GM19328 (cell line): Measurements from ENCODE around the gene SNRPE.

Experiments used
- ATAC-seq: cut with Tn5 transposase; IDR thresholded peaks from one replicate; pipeline ENCODE4 v1.9.1; 2021; ENCODE audit warnings: mild to moderate bottlenecking, moderate library complexity; ENCODE audit not compliant: unreplicated experiment

SNRPE gene

DNA sequence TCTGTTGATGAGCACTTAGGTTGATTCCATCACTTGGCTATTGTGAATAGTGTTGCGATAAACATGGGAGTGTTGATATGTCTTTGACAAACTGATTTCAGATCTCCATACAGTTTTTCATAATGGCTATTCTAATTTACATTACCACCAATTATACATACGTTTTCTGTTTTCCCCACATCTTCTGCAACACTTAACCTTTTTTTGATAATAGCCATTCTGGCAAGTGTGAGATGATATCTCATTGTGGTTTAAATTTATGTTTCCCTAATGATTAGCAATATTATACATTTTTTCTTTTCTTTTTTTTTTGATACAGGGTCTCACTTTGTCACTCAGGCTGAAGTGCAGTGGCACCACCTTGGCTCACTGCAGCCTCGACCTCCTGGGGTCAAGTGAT is 17.0 kb downstream of the SNRPE start:
- no peak for ATAC-seq

DNA sequence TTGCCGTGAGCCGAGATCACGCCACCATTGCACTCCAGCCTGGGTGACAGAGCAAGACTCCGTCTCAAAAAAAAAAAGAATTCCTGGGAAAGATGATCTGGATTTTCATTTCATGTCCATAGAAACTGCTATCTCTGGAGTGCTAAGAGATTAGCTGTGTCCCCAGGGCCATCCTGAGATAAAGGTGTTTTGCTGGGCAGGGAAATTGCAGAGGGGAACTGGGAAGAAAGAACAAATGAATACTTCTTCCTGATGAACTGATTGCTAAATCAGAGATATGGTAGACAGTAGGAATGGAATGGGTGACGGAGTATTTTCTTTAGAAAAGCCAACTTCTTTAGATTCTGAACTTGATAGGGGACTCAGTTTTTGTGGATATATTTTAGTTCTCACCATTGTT is 19.2 kb downstream of the SNRPE start:
- ATAC-seq = no peak

DNA sequence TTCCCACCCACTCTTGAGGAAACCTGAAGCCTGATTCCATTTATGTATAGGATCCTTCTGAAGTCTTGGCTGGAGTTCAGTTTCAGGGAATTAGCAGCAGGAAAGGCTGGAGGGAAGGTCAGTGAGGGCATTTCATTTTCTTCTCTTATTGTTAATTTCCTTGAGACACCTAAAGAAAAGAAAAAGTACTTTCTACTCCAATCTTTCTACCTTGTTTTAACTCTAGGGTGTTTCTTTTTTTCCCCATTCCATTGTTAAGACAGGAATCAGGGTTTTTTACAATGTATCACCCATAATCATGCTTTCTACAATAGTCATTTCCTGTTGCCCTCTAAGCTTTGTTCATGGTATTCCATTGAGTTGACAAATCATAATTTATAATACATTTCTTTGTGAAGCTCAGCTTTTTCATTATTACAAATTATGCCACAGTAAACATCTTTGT is 27.4 kb downstream of the SNRPE start:
- ATAC-seq = no peak

DNA sequence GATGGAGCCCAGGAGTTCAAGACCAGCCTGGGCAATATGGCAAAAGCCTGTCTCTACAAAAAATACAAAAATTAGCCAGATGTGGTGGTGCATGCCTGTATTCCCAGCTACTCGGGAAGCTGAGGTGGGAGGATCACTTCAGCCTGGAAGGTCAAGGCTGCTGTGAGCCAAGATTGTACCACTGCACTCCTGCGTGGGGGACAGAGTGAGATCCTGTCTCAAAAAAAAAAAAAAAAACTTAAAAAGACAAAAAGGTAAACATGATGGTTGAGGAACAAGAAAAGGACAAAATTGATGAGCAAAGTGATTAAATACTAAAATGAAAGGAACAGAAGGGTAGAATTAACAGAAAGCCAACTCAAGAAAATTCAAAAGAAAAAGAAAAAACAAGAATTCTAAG is 30.6 kb downstream of the SNRPE start:
- ATAC-seq = no peak

DNA sequence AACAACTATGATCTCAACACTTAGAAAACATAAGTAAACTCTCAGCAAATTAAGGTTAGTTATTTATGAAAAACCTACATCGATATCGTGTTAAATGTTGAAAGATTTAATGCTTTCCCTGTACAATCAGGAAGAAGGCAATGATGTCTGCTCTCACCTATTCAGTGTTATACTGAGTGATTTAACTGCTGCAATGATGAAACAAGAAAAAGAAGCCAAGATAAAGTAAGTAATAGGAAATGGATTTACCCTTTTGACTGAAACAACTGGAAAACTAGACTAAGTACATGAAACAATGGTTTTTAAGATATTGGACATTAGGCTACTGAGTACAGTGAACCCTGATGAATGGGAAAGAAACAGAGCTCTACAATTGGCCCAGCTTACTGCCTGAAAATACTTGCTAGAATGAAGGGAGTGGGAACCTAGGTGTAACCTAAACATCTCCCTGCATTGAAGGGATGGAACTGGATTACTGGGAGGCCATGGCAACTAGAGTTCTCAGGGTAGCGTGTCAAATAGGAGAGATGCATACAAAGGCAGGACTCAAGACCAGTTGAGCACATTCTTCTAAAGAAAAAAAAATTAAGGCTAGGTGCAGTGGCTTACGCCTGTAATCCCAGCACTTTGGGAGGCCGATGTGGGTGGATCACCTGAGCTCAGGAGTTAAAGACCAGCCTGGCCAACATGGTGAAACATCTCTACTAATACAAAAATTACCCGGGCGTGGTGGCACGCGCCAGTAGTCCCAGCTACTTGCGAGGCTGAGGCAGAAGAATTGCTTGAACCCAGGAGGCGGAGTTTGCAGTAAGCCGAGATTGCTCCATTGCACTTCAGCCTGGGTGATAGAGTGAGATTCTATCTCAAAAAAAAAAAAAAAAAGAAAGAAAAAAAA is 37.3 kb downstream of the SNRPE start:
- ATAC-seq = no peak

DNA sequence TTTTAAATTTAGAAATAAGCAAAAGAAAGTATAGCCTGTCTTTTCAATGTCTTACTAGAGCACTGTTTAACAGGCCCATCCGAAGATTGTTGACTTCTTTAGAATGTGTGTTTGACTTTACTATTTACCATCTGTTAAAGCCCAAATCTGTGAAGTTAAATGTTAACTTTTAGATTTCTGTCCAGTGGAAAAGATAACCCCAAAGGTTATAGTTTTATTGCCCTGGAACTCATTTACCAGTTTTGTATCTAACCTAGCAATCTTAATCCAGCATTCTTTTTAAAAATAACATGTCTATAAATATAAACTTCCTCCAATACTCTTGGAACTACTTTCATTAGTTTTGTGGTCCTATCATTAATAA is 37.9 kb downstream of the SNRPE start:
- no peak for ATAC-seq

- ATAC-seq = no peak
Measured at GRCh38 chr1:203899869-203900714, 38.7 kb downstream of the SNRPE start.

GRCh38 chr1:203901581-203901980 is 40.2 kb downstream of the SNRPE start:
- ATAC-seq = no peak

- no peak for ATAC-seq
Measured at GRCh38 chr1:203905275-203905674, 43.9 kb downstream of the SNRPE start.

DNA sequence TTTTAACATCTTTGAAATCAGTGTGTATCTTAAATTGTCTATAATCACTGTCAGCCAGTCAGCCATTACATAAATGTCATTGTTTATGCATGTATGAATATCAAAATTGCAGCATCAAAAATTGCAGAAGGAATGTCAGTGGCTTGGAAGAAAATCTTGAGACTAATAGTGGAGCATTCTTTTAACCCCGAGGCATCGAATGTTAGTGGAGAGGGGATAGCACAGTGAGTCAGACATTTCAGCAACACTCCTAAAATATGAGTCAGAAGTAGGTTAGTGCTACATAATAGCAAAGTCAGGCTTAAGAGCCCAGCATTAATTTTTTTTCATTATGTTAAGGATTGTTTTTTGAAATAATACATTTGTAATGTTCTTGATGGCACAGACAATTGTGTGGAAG is 45.5 kb downstream of the SNRPE start:
- ATAC-seq = no peak

- ATAC-seq = no peak
Measured at GRCh38 chr1:203907901-203908300, 46.5 kb downstream of the SNRPE start.

GRCh38 chr1:203911806-203912205 is 50.4 kb downstream of the SNRPE start:
- no peak for ATAC-seq

- no peak for ATAC-seq
Measured at GRCh38 chr1:203913073-203913521, 51.7 kb downstream of the SNRPE start.

- no peak for ATAC-seq
Measured at GRCh38 chr1:203914292-203914691, 52.9 kb downstream of the SNRPE start.

DNA sequence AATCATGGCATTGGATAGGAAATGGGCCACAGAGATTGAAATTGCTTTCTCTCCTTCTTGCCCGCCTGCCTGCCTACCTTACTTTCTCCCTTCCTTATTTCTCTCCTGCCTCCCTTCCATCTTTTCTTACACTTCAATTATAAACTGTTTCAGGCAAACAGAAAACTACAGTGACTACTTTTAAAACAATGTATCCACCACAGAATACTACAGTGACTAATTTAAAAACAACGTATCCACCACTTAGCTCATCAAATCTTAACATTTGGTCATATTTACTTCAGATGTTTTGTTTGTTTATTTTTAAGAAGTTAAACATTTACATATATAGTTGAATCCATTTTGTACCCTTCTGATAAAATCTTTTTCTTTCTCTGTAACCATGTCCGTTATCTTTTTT is 54.4 kb downstream of the SNRPE start:
- ATAC-seq = no peak

DNA sequence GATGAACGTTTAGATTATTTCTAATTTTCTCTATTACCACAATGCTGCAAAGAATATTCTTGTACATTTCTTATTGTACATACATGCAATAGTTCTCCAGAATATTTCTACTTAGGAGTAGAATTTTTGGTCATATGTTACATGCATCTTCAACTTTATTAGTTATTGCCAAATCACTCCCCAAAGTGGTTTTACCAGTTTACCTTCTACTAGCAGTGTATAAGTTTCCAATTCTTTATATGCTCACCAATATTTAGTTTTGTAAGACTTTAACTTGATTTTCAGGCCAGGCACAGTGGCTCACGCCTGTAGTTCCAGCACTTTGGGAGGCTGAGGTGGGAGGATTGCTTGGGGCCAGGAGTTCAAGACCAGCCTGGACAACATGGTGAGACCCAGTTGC is 55.4 kb downstream of the SNRPE start:
- no peak for ATAC-seq
